Measurements from ENCODE around the gene ENDOU. TPM values are rescaled to one million over a fixed set of nuclear protein-coding genes. Genes with fewer than 3 reads are reported as not detected.

Gene ENDOU
- not detected in 2 replicates for polyA plus RNA-seq (2012; rRNA removed)
- polyA plus RNA-seq (2012; cell fraction: cytosol; rRNA removed), result not detected in 2 replicates
- not detected in 2 replicates for polyA plus RNA-seq (2012; cell fraction: nucleus; rRNA removed)

- Histone ChIP-seq H3K9ac (no peak within 1 kb of the TSS), H3K9me3 (no peaks in the 10 kb centered on the region), H3K27me3 (ENCODE audit: insufficient read depth) (no peaks in the 10 kb centered on the region), H3K27ac (ENCODE audit: low read depth in 2 of 2, low read length in 1 of 2) (no peak within 1 kb of the TSS), H3K9me2 (no peaks in the 10 kb centered on the region), H4K20me1 (ENCODE audit: insufficient read depth) (no peaks in the 10 kb centered on the region), H3F3A (replicated peaks; ENCODE audit: insufficient read depth) (no peaks in the 10 kb centered on the region), H3K36me3 (replicated peaks in 1 of 2; ENCODE audit: control insufficient read depth in 1 of 2, insufficient read depth in 2 of 2, low read length in 1 of 2) (no peaks in the 10 kb centered on the region), H2AFZ (ENCODE audit: low read depth) (no peak within 1 kb of the TSS), H3K4me1 (ENCODE audit: control insufficient read depth in 1 of 2, insufficient read depth in 2 of 2, low read depth in 1 of 2, low read length in 1 of 2) (peaks cover 0 to 9% of the 10 kb centered on the region in 2 experiments; a peak in 2 of 4 replicates), H3K4me2 (no peak within 1 kb of the TSS), H3K4me3 (ENCODE audit: low read depth in 2 of 2, low read length in 1 of 2) (no peak within 1 kb of the TSS), H3K79me2 (ENCODE audit: insufficient read depth) (no peaks in the 10 kb centered on the region)
- no peak for DNase-seq
- TF ChIP-seq ELF1 (IDR thresholded peaks at IDR 0.05) (no peak), USF2 (IDR thresholded peaks at IDR 0.05; ENCODE audit: borderline replicate concordance, low read depth, low read length) (no peak), MEF2A (IDR thresholded peaks at IDR 0.05; ENCODE audit: borderline replicate concordance, low read depth) (no peak), EP300 (IDR thresholded peaks at IDR 0.05; ENCODE audit: borderline replicate concordance in 1 of 2, low read depth in 1 of 2, low read length in 1 of 2) (no peak), NRF1 (IDR thresholded peaks at IDR 0.05; ENCODE audit: low read depth, low read length) (no peak), GATA2 (CRISPR knock-in tag; IDR thresholded peaks at IDR 0.05) (no peak)
- WGBS (ENCODE audit: low lambda C conversion rate), result 72% methylated on average over 5 of the region's 8 CpGs
- CTCF ChIA-PET, result interaction anchor here (0.5 to 43.0 kb wide), 6 partner anchors 9 to 113 kb away, joined by 3 to 1294 read pairs (median 81); partner anchors contain the start of genes RPAP3 and SLC48A1
- POLR2A ChIA-PET, result interaction anchor here (1.6 kb wide), 1 partner anchor 19 kb away, joined by 7 read pairs; the partner anchor contains the start of gene RPAP3
Measured at GRCh38 chr12:47725091-47725772, at the start of gene ENDOU. TSS of gene ENDOU (minus strand) at chr12:47725490. CDS start at chr12:47725413, 77 bp downstream.

GRCh38 chr12:47774663-47775062, 49.4 kb upstream of the ENDOU start:
- Histone ChIP-seq H3K79me2 (ENCODE audit: insufficient read depth) (no peaks in the 10 kb centered on the region), H2AFZ (ENCODE audit: low read depth) (no peak overlapping the region), H3F3A (replicated peaks; ENCODE audit: insufficient read depth) (peaks cover 11% of the 10 kb centered on the region), H3K4me3 (ENCODE audit: low read depth in 2 of 2, low read length in 1 of 2) (no peak overlapping the region; a peak in 1 of 4 replicates), H3K4me2 (no peak overlapping the region), H4K20me1 (ENCODE audit: insufficient read depth) (no peaks in the 10 kb centered on the region), H3K4me1 (ENCODE audit: control insufficient read depth in 1 of 2, insufficient read depth in 2 of 2, low read depth in 1 of 2, low read length in 1 of 2) (peaks cover 18 to 50% of the 10 kb centered on the region in 2 experiments; a peak in 3 of 4 replicates), H3K36me3 (replicated peaks in 1 of 2; ENCODE audit: control insufficient read depth in 1 of 2, insufficient read depth in 2 of 2, low read length in 1 of 2) (no peaks in the 10 kb centered on the region), H3K27me3 (ENCODE audit: insufficient read depth) (no peaks in the 10 kb centered on the region), H3K9ac (no peak overlapping the region), H3K27ac (ENCODE audit: low read depth in 2 of 2, low read length in 1 of 2) (no peak overlapping the region), H3K9me3 (no peaks in the 10 kb centered on the region), H3K9me2 (no peaks in the 10 kb centered on the region)
- ChIA-PET POLR2A (no interaction called here), CTCF (interaction anchor here (0.7 to 22.9 kb wide), 7 partner anchors 7 to 423 kb away, joined by 3 to 1294 read pairs (median 90); partner anchors contain the start of genes ENDOU, RAPGEF3 and RPAP3)
- DNase-seq, result no peak
- WGBS (ENCODE audit: low lambda C conversion rate), result 99% methylated on average over 7 of the region's 7 CpGs
- TF ChIP-seq NRF1 (IDR thresholded peaks at IDR 0.05; ENCODE audit: low read depth, low read length) (no peak), MEF2A (IDR thresholded peaks at IDR 0.05; ENCODE audit: borderline replicate concordance, low read depth) (no peak), FOSL2 (IDR thresholded peaks at IDR 0.05; ENCODE audit: borderline replicate concordance, low read depth) (no peak), NFIC (IDR thresholded peaks at IDR 0.05; ENCODE audit: borderline replicate concordance) (no peak), REST (IDR thresholded peaks at IDR 0.05; ENCODE audit: low read depth, low read length) (no peak), USF2 (IDR thresholded peaks at IDR 0.05; ENCODE audit: borderline replicate concordance, low read depth, low read length) (no peak), IRF3 (IDR thresholded peaks at IDR 0.05; ENCODE audit: low read depth, low read length) (no peak), RXRA (IDR thresholded peaks at IDR 0.05; ENCODE audit: borderline replicate concordance, low read depth) (no peak), GATA2 (CRISPR knock-in tag; IDR thresholded peaks at IDR 0.05) (no peak), MXI1 (IDR thresholded peaks at IDR 0.05; ENCODE audit: low read depth, low read length) (no peak), CTCF (IDR thresholded peaks at IDR 0.05) (no peak), CHD2 (IDR thresholded peaks at IDR 0.05; ENCODE audit: low read length, partially characterized antibody) (no peak)
